Measurements from ENCODE around the gene MCL1.
A peak's percentile ranks its signal among the peaks of the same experiment; 100 is the strongest.
"Not testable (repeated sequence)": the region's sequence is repeated elsewhere in the genome, so short reads cannot be mapped to it uniquely, and the experiment has no call there.

The MCL1 gene

DNA sequence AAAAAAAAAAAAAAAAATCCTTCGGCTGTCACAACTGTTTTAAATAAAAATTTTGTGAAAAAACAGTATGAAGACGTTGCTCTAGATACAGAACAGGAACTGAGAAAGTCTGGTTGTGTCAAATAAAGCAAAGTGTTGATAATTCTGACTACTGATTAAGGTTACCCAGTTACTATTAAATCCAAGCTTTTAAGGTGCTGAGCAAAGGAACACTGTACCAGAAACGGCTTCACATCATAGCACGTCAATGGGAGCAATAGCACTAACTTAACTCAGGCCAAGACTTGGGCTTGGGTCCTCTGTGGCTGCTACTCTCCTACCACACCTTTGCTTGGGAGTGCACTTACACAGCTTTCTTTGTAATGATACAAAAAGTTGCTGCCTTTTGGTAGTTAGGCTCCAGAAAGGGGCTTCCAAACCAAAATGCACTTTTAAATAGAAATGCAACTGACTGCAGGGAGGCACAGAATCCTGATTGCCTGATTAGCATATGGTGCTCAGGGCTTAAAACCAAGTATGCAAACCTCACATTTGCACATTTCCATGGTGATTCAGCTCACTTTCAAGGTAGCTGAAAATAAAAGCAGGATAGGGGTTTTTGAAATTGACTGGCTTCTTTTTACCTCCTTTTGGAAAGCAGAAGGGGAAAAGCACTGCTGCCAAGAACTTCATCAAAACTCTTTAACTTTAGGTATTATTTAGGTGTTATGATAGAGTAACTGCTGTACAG is 6.3 kb downstream of the MCL1 start:
- no peak for DNase-seq (ENCODE audit: low read depth in 1 of 2, low spot score in 1 of 2)

DNA sequence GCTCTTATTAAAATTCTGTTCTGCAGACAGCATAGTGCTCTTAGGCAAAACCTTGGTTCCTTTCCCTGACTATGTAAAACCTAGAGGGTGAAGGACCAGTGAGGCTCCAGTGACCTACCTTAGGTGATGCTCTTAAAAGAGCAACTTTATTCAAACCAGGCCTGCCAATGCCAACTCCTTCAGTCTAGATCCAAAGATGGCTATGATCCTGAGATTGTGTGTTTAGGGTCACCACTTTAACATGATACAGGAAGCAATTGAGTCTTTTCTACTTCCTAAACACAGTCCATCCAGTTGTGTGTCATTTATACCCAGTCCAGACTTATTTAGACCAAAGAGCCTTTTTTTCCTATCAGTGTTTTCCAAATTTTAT is 10.8 kb downstream of the MCL1 start:
- no peak for DNase-seq (ENCODE audit: low read depth in 1 of 2, low spot score in 1 of 2)

DNA sequence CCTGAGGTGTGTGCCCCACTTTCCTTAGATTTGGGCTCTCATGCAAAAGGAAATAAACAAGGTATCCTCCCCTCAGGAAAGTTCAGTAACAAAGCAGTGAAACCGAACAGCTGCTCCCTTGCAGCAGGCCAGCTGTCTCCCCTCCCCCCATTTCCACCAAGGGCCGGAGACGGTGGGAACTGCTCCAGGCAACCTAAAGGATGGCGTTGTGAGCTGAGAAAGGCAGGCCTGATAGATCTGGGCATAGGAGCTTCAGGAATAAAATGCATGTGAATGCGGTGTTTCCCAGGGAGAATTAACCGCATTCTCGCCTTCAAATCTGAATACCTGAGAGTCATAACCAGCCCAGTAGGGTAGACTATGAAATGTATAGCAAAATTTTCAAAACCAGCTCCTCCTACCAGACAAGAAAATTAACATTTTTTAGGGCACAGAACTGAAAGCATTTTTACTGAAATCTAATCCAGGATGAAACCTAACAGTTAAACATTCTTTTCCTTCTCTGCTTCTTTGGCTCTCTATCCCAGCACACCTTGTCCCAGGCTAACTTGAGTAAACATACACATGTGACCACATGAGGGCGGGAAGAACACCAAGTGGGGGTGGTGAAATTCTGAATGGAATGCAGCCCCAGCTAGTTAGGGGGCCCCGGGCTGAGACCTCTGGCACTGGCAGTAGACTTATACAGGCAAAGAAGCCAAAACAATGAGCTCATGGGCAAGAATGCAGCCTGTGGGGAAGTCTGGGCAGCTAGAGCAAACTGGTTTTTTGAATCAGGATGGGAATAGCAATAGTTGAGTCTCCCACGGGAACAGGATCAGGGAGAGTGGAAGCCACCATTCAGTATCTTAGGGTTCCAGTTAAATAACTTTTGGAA is 11.5 kb downstream of the MCL1 start:
- DNase-seq (ENCODE audit: low read depth in 1 of 2, low spot score in 1 of 2) = no peak

DNA sequence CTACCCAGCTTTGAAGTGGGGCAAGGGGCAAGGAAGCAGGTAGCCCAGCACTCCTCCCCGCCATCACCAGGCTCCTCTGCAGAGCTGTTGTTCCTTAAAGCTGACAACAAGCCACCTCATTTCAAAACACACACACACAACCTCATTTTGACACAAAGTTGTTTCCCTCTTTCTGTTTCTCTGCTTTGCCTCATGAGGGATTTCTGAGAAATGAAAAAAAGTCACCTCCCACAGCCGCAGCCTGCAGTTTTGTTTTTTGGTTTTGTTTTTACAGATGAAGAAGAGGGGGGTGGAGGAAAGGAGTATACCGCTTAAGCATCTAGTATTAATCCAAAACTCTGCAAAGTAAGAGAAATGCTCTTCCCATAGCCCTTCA is 12.1 kb downstream of the MCL1 start:
- DNase-seq (ENCODE audit: low read depth in 1 of 2, low spot score in 1 of 2) = peak in 1 of 2 donors; percentile 66

DNA sequence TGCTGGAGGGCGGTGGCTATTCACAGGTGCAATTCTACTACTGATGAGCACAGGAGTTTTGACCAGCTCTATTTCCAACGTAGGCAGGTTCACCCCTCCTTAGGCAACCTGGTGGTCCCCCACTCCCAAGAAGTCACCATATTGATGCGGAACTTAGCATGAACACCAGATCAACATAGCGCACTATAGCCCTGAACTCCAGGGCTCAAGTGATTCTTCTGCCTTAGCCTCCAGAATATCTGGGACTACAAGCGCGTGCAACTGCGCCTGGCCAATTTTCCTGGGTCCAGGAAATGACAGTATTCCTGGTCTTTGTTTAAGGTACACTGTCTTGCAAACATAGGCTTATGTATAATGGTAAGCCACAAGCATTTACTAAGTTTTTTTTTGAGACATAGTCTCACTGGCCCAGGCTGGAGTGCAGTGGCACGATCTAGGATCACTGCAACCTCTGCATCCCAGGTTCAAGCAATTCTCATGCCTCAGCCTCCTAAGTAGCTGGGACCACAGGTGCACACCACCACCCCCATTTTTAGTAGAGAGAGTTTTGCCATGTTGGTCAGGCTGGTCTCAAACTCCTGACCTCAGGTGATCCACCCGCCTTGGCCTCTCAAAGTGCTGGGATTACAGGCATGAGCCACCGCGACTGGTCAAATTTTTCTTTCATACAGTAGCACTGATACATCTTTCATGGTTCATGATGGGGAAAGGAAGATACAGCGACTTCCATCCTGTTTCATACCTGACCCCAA is 12.6 kb downstream of the MCL1 start:
- DNase-seq (ENCODE audit: low read depth in 1 of 2, low spot score in 1 of 2) = no peak

DNA sequence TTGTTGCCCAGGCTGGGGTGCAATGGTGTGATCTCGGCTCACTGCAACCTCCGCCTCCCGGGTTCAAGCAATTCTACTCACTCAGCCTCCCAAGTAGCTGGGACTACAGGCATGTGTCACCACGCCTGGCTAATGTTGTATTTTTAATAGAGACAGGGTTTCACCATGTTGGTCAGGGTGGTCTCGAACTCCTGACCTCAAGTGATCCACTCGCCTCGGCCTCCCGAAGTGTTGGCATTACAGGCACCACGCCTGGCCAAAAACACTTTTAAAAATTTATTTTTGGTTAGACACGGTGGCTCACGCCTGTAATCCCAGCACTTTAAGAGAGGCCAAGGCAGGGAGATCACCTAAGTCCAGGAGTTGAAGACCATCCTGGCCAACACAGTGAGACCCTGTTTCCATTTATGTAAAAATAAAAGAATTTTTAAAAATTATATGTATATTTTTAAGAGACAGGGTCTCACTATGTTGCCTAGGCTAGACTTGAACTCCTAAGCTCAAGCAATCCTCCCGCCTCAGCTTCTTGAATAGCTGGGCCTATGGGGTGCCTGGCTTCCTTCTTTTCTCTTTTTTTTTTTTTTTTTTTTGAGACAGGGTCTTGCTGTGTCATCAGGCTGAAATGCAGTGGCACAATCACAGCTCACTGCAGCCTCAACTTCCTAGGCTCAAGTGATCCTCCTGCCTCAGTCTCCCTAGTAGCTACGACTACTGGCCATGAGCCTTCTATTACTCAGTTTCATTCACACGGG is 14.0 kb downstream of the MCL1 start:
- DNase-seq (ENCODE audit: low read depth in 1 of 2, low spot score in 1 of 2) = not testable (repeated sequence)

DNA sequence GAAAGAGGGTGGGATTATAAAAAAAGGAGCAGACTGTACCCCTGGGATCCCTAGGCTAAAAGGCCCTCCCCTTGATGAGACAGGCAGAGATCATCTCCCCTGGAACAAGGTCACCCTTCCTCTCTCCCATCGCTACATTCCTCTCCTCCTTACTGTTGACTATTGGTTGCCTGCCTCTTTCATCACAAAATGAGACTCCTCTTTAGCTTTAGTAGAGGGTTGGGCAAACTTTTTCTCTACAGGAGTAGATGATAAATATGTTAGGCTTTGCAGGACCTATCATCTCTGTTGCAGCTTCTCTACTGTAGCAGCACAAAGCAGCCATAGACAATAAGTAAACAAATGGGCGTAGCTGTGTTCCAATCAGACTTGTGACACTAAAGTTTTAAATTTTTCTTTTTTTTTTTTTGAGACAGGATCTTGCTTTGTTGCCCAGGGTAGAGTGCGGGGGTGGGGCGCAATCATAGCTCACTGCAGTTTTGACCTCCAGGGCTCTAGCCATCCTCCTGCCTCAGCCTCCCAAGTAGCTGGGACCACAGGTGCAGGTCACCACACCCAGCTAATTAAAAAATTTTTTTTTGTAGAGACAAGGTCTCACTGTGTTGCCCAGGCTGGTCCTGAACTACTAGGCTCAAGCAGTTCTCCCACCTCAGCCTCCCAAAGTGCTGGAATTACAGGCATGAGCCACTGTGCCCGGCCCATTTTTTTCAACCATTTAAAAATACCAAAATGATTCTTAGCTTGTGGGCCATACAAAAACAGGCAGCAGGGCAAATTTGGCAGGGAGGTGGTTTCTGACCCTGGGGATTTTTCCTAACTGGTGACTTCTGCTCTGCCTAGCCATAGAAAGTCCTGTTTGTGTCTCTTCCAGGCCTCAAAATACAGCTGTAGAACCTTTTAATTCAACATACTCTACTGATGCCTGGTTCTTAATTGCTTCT is 15.1 kb downstream of the MCL1 start:
- DNase-seq (ENCODE audit: low read depth in 1 of 2, low spot score in 1 of 2) = no peak

DNA sequence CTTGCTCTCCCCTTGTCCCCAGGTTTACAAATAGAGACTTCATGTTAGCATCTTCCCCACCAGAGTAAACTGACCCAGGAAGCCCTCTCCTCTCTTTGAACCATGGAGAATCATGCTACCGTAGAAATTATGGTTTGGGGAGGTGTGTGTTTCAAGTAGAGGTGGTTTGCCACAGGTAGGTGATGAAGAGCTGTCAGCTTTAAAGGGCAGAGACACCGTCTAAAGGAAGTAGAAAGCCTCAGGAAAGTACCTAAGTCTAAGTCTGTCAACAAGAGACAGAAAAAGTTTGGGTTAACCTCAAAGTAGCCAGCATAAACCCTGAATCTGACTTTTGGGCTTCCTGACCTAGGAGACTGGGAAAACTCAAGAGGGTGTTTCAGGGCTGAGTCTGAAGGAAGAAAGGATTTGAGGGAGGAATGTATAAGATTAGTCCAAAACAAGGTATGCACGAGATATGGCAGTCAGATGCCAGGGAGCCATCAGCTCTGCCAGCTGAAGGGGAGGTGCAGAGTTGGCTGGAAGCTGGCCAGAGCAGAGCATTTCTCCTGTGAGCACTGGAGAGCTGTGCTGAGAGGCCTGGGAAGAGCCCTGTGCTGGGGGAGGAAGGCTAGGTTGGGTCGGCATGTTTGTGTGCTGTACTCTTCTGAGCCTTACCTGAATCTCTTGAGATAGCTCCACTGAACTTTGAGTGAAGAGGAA is 15.9 kb downstream of the MCL1 start:
- DNase-seq (ENCODE audit: low read depth in 1 of 2, low spot score in 1 of 2) = no peak

DNA sequence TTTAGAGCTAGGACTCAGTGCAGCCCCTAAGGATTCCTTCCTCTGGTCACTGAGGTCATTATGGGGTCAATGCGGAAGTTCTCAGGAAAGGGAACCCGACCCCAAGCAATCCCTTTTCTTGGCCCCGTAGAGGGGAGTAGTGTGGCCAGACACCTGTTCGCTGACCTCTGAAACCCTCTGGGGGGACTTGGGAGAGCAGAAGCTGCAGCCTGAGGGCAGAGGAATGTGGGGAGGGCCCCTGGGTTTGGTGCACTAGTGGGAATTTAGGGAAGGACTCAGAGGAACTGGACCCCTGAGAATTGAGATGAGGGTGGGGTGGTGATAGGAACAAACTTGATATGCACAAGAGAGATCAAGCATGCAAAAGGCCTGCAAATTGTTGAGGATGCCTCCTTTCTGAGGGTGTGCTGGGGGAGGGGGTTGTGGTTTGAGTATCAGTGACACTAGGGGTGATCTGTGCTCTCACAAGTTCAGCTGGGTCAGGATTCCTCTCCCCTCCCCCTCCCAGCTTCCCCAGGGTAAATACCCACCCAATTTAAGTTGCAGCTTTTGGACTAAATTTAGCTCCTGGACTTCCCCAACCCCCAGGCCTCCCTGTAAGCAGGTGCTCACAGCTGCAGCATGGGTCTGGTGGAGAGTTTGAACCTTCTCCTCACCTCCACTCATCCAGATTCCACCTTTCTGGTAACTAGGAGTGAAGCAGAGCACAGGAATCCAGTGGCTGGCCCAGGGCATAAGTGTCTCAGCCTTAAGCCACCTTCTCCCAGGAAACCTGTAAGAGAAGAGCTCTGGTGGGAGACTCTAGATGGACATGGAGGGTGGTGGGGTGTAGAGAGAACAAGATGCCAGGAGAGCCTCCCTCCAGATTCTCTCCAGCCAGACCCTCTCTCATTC is 16.7 kb downstream of the MCL1 start:
- peak in 1 of 2 donors; percentile 79 for DNase-seq (ENCODE audit: low read depth in 1 of 2, low spot score in 1 of 2)

DNA sequence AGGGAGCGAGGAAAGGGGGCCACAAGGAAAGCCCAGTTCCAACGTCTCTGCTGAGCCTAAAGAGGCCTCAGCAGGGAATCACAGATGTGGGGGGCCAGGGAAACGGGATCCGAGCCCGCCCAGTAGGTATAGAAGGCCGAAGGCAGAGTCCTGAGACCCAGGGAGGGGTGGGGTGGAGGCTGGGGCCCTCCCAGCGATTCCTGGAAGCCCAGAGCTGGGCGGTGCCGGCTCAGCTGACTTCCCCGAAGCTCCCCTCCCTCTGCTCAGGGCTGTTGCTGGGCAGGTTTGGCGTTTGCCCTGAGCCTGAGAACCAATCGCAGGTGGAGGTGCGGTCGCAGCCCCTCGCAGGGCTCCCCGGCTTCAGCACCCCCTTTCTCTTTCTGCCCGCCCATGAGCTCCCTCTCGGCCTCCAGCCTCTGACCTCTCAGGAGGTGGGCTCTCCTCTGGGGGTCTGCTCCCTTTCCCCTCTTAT is 17.4 kb downstream of the MCL1 start:
- peak; percentile 71 to 80 for DNase-seq (ENCODE audit: low read depth in 1 of 2, low spot score in 1 of 2)

DNA sequence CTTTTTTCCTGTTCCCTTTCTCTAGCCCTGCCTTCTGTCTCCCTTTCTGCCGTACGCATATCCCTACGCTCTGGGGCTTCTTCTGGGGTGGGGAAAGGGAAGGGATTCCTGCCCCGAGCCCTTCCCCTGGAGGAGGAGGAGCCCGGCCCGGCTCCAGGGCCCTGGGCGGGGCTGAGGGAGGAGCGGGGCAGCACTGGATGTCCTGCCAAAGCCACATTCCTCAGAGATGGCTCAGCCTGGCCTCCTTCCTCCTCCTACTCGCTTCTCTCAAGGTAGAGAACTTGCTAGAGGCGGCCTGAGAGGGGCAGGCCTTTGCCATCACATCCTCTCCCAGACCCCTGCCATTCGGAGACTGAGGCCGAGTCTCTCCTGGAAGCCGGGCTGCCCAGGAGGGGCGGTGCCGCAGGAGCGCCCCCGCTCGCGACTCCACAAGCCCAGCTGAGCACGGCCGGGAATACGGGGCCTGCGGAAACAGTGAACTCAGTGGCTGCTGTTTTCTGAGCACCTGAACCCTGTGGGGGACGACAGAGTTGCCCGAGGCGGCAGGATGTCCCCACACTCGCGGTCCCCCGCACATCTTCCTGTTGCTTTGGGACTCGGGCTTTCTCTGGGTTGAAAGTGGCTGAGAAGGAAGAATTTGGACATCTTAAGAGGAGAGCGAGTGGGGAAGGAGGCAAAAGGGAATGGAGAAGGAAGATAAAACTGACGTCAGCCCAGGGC is 18.0 kb downstream of the MCL1 start:
- DNase-seq (ENCODE audit: low read depth in 1 of 2, low spot score in 1 of 2) = peak in 1 of 2 donors; percentile 45

DNA sequence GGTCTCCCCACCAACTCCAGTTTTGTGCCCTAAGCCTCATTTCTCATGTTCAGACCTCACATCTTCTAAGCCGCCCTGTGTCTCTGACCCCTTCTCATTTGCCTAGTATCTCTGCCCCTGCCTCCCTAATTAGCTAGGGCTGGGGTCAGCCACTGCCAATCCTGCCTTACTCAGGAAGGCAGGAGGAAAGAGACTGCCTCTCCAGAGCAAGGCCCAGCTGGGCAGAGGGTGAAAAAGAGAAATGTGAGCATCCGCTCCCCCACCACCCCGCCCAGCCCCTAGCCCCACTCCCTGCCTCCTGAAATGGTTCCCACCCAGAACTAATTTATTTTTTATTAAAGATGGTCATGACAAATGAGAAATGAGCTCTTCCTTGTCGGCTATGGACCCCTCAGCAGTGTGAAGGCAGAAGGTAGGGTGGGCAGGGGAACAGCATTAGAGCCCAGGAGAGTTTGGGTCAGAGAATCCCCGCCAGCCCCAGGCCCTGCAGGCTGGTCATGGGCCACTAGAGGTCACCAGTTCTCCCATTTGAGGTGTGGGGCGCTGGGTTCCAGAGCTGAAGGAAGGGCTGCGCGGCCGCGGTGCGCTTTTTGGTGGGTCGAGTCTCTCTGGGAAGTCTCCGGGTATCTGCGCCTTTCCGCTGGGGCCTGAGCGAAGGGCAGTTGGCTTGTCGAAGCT is 18.7 kb downstream of the MCL1 start:
- DNase-seq (ENCODE audit: low read depth in 1 of 2, low spot score in 1 of 2) = peak; percentile 63 to 80

DNA sequence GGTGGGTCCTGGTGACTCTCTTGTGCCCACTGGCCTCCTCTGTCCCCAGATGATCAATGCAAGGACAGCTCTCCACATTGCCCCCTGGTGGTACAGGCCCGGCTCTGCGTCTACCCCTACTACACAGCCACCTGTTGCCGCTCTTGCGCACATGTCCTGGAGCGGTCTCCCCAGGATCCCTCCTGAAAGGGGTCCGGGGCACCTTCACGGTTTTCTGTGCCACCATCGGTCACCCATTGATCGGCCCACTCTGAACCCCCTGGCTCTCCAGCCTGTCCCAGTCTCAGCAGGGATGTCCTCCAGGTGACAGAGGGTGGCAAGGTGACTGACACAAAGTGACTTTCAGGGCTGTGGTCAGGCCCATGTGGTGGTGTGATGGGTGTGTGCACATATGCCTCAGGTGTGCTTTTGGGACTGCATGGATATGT is 19.4 kb downstream of the MCL1 start:
- DNase-seq (ENCODE audit: low read depth in 1 of 2, low spot score in 1 of 2) = peak in 1 of 2 donors; percentile 68

DNA sequence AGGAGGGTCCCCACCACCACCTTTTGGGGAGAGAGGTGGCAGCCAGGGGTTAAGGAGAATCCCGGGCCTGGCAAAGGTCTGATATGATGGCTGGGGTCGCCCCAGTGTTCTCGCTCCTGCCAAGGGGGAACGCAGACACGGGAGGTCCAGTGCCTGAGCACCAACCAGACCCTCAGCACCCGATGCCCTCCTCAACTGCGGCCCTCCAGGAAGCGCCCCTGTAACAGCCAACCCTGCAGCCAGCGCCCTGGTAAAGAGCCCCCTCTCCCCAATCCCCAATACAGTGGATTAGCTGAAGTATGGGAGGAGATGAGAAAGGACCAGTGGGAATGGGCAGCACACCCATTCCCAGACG is 19.8 kb downstream of the MCL1 start:
- no peak for DNase-seq (ENCODE audit: low read depth in 1 of 2, low spot score in 1 of 2)

DNA sequence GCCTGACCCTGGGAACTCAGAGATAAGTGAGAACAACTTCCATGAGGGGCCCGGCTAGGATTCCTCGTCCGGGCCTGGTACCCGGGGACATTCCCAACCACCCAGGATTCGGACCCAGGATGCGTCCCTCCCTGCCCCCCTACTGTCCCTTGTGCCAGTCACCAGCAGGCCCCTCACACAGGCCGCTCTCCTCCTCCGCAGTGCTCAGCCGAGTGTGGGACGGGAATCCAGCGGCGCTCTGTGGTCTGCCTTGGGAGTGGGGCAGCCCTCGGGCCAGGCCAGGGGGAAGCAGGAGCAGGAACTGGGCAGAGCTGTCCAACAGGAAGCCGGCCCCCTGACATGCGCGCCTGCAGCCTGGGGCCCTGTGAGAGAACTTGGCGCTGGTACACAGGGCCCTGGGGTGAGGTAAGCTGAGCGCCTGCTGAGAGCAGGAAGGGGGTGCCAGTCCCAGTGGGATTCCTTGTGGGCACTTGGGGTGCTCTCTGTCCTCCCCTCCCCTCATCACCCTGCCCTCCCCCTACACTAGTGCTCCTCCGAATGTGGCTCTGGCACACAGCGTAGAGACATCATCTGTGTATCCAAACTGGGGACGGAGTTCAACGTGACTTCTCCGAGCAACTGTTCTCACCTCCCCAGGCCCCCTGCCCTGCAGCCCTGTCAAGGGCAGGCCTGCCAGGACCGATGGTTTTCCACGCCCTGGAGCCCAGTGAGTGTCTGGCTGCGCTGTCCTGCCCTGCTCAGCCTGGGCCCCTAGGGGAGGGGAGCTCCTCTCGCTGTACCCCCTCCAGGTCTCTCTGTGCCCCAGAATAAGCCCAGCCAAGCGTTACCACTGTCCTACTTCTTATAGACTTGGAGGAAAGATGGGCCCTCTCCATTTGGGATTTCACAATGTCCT is 20.4 kb downstream of the MCL1 start:
- no peak for DNase-seq (ENCODE audit: low read depth in 1 of 2, low spot score in 1 of 2)

DNA sequence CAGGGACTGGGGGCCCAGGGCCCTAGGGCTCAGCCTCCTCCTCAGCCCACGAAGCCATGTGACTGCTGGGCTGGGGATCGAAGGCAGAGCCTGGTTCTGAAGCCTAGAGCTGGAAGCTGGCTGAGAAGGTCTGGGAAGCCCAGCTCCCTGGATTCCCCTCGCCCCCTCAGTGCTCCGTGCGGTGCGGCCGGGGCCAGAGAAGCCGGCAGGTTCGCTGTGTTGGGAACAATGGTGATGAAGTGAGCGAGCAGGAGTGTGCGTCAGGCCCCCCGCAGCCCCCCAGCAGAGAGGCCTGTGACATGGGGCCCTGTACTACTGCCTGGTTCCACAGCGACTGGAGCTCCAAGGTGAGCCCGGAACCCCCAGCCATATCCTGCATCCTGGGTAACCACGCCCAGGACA is 21.1 kb downstream of the MCL1 start:
- no peak for DNase-seq (ENCODE audit: low read depth in 1 of 2, low spot score in 1 of 2)
